PC-9 (cell line): Measurements from ENCODE around the gene SERTAD1. TPM values are rescaled to one million over a fixed set of nuclear protein-coding genes. Genes with fewer than 3 reads are reported as not detected.

ENCODE experiments used
- BruUV-seq: library from RNA; stranded (reverse); fragments of 400-500 nt; replicated peaks from 2 replicates; lab custom pipeline; 2021; lab: Mats Ljungman, UMichigan
- CTCF ChIA-PET: fragments of 300-600 bp; sonication (Branson Sonifier 250); formaldehyde crosslinking; loops from one replicate; lab custom pipeline; 2022; ENCODE audit warnings: antibody characterized with exemption; lab: Charles Lee
- POLR2A ChIA-PET: fragments of 300-600 bp; sonication (Branson Sonifier 250); formaldehyde crosslinking; loops from one replicate; lab custom pipeline; 2022; ENCODE audit warnings: antibody characterized with exemption; ENCODE audit not compliant: unreplicated experiment; lab: Charles Lee
- DNase-seq, 2 experiments: peaks; one replicate each; pipeline versions ENCODE4 v3.0.0 to v3.0.0-alpha.2; 2015 to 2022; ENCODE audit warnings: mixed read lengths in 1 of 2
- H2AFZ ChIP-seq: fragments of 200-600 bp; sonication (generic); 2 replicates; pipeline ENCODE4 v1.8.1; 2017; ENCODE audit warnings: antibody characterized with exemption
- H3F3A ChIP-seq: fragments of 200-600 bp; sonication (generic); 2 replicates; pipeline ENCODE4 v1.8.1; 2017; ENCODE audit warnings: antibody characterized with exemption, mild to moderate bottlenecking, low read depth; ENCODE audit not compliant: insufficient read depth
- H3K27ac ChIP-seq: fragments of 200-600 bp; sonication (generic); 2 replicates; pipeline ENCODE4 v1.6.1; 2016; ENCODE audit warnings: mixed run types
- H3K27me3 ChIP-seq: fragments of 200-600 bp; sonication (generic); 2 replicates; pipeline ENCODE4 v1.6.1; 2016; ENCODE audit warnings: low read depth, mixed run types; ENCODE audit not compliant: insufficient read depth
- H3K36me3 ChIP-seq: fragments of 200-600 bp; sonication (generic); 2 replicates; pipeline ENCODE4 v1.6.1; 2016; ENCODE audit warnings: low read depth, mixed run types
- H3K4me1 ChIP-seq: fragments of 200-600 bp; sonication (generic); replicated peaks from 2 replicates; pipeline ENCODE4 v1.6.1; 2016; ENCODE audit warnings: mixed run types; ENCODE audit not compliant: insufficient read depth
- H3K4me2 ChIP-seq: fragments of 200-600 bp; sonication (generic); 2 replicates; pipeline ENCODE4 v1.6.1; 2017; ENCODE audit warnings: mixed run types
- H3K4me3 ChIP-seq: fragments of 200-600 bp; sonication (generic); 2 replicates; pipeline ENCODE4 v1.6.1; 2016; ENCODE audit warnings: mixed run types
- H3K79me2 ChIP-seq: fragments of 200-600 bp; sonication (generic); 2 replicates; pipeline ENCODE4 v1.6.1; 2017; ENCODE audit warnings: low read depth, mixed run types
- H3K9me2 ChIP-seq: fragments of 200-600 bp; sonication (generic); 2 replicates; pipeline ENCODE4 v1.8.1; 2017; ENCODE audit warnings: mild to moderate bottlenecking; ENCODE audit not compliant: insufficient read depth
- H3K9me3 ChIP-seq: fragments of 200-600 bp; sonication (generic); 2 replicates; pipeline ENCODE4 v1.8.1; 2016; ENCODE audit warnings: low read depth; ENCODE audit not compliant: insufficient read depth
- H4K20me1 ChIP-seq: fragments of 200-600 bp; sonication (generic); 2 replicates; pipeline ENCODE4 v1.8.1; 2017; ENCODE audit not compliant: insufficient read depth
- EZH2 ChIP-seq: fragments of 200-600 bp; sonication (generic); IDR thresholded peaks from 2 replicates; pipeline ENCODE4 v1.8.0; 2017; ENCODE audit warnings: antibody characterized with exemption, low read depth
- intact Hi-C: fragments of 100-400 bp; cut with micrococcal nuclease; formaldehyde crosslinking; loops from one replicate; pipeline ENCODE4 v1.10.0; 2022; ENCODE audit not compliant: unreplicated experiment
- total RNA-seq: library from RNA; stranded (reverse); gene quantifications from 2 replicates; pipeline ENCODE4 v1.2.3, GENCODE V29; 2021
- TF ChIP-seq, protein P1 (sequence below): fragments of 200-600 bp; sonication (generic); conservative IDR thresholded peaks from 2 replicates; pipeline ENCODE4 v1.6.1; 2017; ENCODE audit warnings: mixed run types, antibody characterized with exemption, mild to moderate bottlenecking, moderate library complexity

Gene SERTAD1
- total RNA-seq, 1 experiment from 2014 or later: 7.8 TPM

DNA sequence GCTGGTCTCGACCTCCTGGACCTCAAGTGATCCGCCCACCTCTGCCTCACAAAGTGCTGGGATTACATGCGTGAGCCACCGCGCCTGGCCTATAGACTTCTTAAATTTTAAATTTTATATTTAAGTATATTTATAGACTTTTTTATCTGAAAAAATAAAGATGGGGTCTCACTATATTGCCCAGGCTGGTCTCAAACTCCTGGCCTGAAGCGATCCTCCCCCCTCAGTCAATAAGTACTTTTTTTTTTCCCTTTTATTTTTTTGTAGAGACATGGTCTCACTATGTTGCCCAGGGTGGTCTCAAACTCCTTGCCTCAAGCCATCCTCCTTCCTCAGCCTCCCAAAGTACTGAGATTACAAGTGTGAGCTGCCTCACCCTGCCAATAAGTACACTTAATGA is 1.9 kb downstream of the SERTAD1 start:
- Histone ChIP-seq H3K9me3 (no peaks in the 10 kb centered on the region), H2AFZ (no peak overlapping the region), H3K27ac (no peak overlapping the region), H3K27me3 (no peaks in the 10 kb centered on the region), H4K20me1 (no peaks in the 10 kb centered on the region), H3K9me2 (no peaks in the 10 kb centered on the region), H3K4me2 (peak overlapping the region; percentile 98), H3K4me1 (peaks cover 12% of the 10 kb centered on the region), H3K4me3 (no peak overlapping the region; the same call in 1 of the 2 replicates), H3K36me3 (no peaks in the 10 kb centered on the region), H3F3A (peaks cover 5% of the 10 kb centered on the region; the same call in 1 of the 2 replicates), H3K79me2 (peaks cover 28% of the 10 kb centered on the region)
- ChIA-PET POLR2A (no interaction called here), CTCF (no interaction called here)
- TF ChIP-seq, protein P1, sequence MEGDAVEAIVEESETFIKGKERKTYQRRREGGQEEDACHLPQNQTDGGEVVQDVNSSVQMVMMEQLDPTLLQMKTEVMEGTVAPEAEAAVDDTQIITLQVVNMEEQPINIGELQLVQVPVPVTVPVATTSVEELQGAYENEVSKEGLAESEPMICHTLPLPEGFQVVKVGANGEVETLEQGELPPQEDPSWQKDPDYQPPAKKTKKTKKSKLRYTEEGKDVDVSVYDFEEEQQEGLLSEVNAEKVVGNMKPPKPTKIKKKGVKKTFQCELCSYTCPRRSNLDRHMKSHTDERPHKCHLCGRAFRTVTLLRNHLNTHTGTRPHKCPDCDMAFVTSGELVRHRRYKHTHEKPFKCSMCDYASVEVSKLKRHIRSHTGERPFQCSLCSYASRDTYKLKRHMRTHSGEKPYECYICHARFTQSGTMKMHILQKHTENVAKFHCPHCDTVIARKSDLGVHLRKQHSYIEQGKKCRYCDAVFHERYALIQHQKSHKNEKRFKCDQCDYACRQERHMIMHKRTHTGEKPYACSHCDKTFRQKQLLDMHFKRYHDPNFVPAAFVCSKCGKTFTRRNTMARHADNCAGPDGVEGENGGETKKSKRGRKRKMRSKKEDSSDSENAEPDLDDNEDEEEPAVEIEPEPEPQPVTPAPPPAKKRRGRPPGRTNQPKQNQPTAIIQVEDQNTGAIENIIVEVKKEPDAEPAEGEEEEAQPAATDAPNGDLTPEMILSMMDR: no peak
- no peak for TF ChIP-seq EZH2
- DNase-seq: no peak
- BruUV-seq: no TSS peak
- intact Hi-C loops: loop anchor here (10.0 kb wide), 1 partner anchor 101 kb away; no protein-coding TSS in a partner anchor

DNA sequence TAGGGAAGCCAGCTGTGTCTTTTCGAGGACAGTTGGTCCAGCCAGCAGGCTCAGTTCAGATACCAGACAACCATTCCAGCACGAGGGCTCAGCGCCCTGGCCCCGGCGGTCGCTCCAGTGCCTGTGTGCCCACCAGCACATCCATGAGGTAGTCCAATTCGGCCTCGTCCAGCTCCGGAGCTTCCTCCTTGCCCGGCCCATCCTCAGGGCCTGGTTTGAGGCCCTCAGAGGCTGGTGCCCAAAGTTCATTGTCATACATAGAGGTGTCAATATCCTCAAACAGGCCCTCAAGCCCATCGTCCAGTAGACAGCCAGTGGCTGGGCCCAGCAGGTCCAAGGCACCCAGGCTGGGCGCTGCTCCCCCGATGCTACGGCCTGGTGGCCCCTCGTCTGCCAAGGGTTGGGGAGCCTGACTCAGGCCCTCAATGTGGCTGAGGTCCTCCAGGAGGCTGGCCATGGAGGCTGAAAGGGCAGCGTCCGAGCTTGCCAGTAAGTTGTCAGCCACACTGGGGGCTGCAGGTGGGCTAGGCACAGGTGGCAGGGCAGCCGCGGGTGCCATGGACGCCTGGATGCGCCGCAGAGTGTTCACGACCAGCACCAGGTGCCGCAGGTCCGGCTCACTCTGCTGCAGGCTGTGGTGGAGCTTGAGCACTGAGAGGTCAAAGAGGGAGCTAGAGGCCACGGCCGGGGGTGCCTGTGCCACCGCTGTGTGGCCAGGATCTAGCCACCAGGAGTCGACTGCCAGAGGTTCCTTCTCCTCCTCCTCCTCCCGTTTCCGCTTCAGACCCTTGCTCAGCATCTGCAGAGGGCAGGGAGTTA is 2.8 kb downstream of the SERTAD1 start:
- H3K36me3 ChIP-seq: no peaks in the 10 kb centered on the region
- no peak overlapping the region; the same call in 1 of the 2 replicates for H3K27ac ChIP-seq
- no peaks in the 10 kb centered on the region for H3K27me3 ChIP-seq
- peaks cover 12% of the 10 kb centered on the region for H3K4me1 ChIP-seq
- no TSS peak for BruUV-seq
- intact Hi-C loops: loop anchor here (10.0 kb wide), 1 partner anchor 102 kb away; no protein-coding TSS in a partner anchor
- no peak for DNase-seq
- ChIA-PET POLR2A (interaction anchor here (0.7 kb wide), 1 partner anchor 28 kb away, joined by 6 read pairs; no protein-coding TSS in a partner anchor), CTCF (interaction anchor here (0.6 kb wide), 1 partner anchor 26 kb away, joined by 3 read pairs; no protein-coding TSS in a partner anchor)
- H4K20me1 ChIP-seq: no peaks in the 10 kb centered on the region
- no peak overlapping the region for H3K4me2 ChIP-seq
- no peaks in the 10 kb centered on the region for H3K9me2 ChIP-seq
- no peaks in the 10 kb centered on the region for H3K9me3 ChIP-seq
- TF ChIP-seq, protein P1: no peak
- no peak for TF ChIP-seq EZH2
- no peak overlapping the region for H2AFZ ChIP-seq
- no peak overlapping the region for H3K4me3 ChIP-seq
- H3K79me2 ChIP-seq: peaks cover 28% of the 10 kb centered on the region
- H3F3A ChIP-seq: peaks cover 5% of the 10 kb centered on the region; the same call in 1 of the 2 replicates

DNA sequence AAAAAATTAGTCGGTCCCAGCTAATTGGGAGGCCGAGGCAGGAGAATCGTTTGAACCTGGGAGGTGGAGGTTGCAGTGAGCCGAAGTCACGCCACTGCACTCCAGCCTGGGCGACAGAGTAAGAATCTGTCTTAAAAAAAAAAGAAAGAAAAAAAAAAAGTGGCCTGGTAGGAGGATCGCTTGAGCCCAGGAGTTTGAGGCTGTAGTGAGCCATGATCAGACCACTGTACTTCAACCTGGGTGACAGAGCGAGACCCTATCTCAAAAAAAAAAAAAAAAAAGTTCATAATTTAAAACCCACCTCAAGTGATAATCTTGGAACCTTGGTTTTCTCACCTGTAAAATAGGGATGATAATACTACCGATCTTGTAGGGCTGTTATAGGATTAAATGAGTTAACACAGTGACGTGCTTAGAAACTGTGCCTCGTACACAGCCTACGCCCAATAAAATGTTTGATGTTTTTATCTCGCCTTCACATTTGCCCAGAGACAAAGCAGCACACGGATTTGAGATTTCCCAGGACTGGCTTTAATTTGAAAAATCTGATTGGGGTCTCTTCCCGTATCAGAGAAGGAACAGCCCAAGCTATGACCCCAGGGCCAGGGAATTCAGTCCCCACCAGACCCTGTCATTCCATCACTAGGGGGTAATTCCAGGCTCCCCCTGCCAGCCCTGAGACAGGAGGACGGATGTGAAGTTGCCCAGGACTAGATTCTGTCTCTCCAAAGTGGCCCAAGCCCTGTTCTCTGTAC is 3.6 kb downstream of the SERTAD1 start:
- H4K20me1 ChIP-seq: no peaks in the 10 kb centered on the region
- H3F3A ChIP-seq: peaks cover 5% of the 10 kb centered on the region; the same call in 1 of the 2 replicates
- POLR2A ChIA-PET: interaction anchor here (0.7 kb wide), 2 partner anchors 29 to 117 kb away, joined by 4 to 6 read pairs; no protein-coding TSS in a partner anchor
- CTCF ChIA-PET: interaction anchor here (1.4 kb wide), 1 partner anchor 21 kb away, joined by 4 read pairs; no protein-coding TSS in a partner anchor
- H3K27ac ChIP-seq: peak overlapping the region; percentile 89
- H3K9me2 ChIP-seq: no peaks in the 10 kb centered on the region
- peak overlapping the region; percentile 98 for H3K4me2 ChIP-seq
- BruUV-seq: no TSS peak
- no peak overlapping the region for H2AFZ ChIP-seq
- H3K36me3 ChIP-seq: no peaks in the 10 kb centered on the region
- no peaks in the 10 kb centered on the region for H3K27me3 ChIP-seq
- TF ChIP-seq, protein P1: no peak
- no peak for TF ChIP-seq EZH2
- H3K4me3 ChIP-seq: peak overlapping the region; percentile 70
- H3K79me2 ChIP-seq: peaks cover 28% of the 10 kb centered on the region
- H3K4me1 ChIP-seq: peaks cover 12% of the 10 kb centered on the region
- no peaks in the 10 kb centered on the region for H3K9me3 ChIP-seq
- DNase-seq: no peak
- intact Hi-C loops: loop anchor here (1.0 to 10.0 kb wide), 4 partner anchors 11 to 103 kb away; partner anchors contain the start of genes BLVRB and SERTAD3
